NAMALWA (cell line): Measurements from ENCODE around the gene CPVL.
A peak's percentile ranks its signal among the peaks of the same experiment; 100 is the strongest.
"Not testable (repeated sequence)": the region's sequence is repeated elsewhere in the genome, so short reads cannot be mapped to it uniquely, and the experiment has no call there.

Source experiments
- DNase-seq: peaks from one replicate; pipeline ENCODE4 v3.0.0-alpha.2; 2015; ENCODE audit warnings: low spot score

CPVL gene

GRCh38 chr7:29119538-29119937 is 26.8 kb downstream of the CPVL start:
- no peak for DNase-seq

DNA sequence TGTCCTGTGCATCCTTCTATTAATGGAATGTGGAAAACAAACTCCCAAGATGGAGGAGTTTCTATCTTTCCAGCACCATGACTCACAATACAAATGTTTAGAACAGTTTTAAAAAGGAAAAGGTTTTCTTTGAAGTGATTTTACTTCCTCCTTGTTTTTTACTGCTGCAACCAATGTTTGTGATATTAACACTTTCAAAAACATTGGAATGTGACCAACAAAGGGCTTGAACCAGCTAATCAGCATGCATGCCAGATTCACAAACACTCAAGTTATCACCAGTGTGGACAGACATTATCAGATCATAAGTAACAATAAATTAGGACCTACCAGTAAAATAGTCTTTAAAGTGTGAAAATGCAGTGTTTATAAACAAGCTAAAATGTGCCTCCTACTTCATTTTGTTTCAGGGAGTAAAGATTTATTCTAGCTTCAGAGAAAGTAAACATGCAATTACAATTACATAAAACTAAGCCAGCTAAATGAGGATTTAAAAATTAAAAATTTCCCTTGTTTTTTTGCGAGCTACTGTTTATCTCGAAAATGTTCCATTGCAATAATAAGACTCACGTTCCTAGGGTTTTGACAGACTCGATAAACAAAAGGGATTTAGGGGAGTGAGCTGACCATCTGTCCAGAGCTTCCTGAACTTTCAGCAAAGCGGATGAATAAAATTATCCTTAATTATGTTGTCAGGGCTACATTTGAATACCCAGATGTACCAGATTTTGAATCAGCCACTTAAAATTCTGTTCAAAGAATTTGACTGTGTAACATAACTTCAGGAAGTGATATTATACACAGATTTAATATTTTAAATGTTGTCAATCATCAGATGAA is 29.8 kb downstream of the CPVL start:
- DNase-seq: no peak

GRCh38 chr7:29115753-29116152 is 30.6 kb downstream of the CPVL start:
- no peak for DNase-seq

GRCh38 chr7:29115130-29115687 is 31.1 kb downstream of the CPVL start:
- DNase-seq: no peak

DNA sequence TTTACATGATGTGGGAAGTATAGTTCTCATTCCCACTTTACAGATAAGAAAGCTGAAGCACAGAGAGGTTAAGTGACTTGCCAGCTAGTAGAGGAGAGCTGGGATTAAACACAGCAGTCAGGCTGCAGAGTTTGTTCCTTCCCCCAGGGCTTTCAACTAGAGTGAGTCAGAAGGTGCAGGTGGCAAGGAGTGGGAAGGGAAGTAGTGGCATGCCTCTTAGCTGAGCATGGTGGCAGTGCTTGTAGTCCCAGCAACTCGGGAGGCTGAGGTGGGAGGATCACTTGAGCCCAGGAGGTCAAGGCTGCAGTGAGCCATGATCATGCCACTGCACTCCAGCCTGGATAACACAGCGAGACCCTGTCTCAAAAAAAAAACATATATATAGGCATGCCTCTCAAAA is 32.1 kb downstream of the CPVL start:
- DNase-seq: not testable (repeated sequence)

DNA sequence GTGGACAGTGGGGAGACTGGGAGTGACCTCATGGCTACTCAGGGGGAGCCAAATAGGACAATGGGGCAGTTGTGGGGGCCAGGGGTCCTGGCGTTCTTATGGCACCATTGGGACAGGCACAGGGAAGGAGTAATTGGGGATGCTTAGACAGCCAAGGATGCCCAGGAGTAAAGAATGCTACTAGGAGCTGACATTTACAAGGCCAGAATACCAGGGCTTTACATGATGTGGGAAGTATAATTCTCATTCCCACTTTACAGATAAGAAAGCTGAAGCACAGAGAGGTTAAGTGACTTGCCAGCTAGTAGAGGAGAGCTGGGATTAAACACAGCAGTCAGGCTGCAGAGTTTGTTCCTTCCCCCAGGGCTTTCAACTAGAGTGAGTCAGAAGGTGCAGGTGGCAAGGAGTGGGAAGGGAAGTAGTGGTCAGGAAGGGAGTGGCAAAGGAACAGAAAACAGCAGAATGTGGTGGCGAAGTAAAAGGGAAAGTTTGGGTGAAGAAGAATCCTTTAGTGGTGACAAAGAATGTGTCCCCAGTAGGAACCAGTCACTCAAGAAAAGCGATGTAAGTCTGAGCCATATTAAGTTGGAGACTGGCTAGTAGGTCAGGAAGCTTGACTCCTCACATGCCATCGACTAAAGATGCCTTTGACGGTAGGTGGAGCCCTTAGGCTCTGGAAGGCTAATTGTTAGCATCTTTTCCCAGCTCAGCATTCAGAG is 32.8 kb downstream of the CPVL start:
- DNase-seq: peak; percentile 44

- no peak for DNase-seq
Observed at GRCh38 chr7:29112721-29113120, 33.6 kb downstream of the CPVL start.

DNA sequence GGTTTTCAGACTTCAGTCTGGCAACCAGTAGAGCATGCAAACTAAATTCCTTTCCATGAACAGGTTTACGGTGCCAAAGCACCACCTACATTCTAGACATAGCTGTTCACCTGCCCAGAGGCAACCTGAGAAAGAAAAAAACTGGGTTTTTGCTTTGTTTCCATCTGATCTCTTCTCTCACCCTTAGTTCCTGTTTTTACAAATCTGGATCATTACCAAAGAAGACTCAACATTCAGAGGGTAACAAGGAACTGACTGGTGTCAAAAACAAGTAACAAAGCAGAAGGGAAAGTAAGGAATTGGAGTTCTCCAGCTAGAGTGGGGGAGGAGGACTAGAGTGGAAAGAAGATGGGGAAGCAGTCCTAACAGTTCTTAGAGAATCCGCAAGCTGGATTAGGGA is 36.4 kb downstream of the CPVL start:
- no peak for DNase-seq

- no peak for DNase-seq
Observed at GRCh38 chr7:29109358-29109757, 37.0 kb downstream of the CPVL start.

DNA sequence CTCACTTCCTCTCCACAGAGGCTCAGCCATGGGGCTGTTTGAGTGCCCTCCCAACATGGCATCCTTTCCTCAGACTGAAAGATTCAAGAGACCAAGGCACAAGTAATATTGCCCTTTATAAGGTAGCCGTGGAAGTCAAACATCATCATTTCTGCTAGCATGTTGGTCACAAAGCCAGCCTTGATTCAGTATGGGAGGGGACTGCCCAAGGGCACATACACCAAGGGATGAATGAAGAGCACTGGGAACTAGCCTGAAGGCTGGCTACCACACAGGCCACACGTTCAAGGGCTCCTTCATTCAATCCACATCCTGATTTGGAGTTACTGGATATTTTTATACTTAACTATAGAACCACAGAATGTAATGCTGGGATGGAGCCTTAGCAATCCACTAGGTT is 39.3 kb downstream of the CPVL start:
- DNase-seq: no peak

GRCh38 chr7:29106669-29106988 is 39.7 kb downstream of the CPVL start:
- no peak for DNase-seq

DNA sequence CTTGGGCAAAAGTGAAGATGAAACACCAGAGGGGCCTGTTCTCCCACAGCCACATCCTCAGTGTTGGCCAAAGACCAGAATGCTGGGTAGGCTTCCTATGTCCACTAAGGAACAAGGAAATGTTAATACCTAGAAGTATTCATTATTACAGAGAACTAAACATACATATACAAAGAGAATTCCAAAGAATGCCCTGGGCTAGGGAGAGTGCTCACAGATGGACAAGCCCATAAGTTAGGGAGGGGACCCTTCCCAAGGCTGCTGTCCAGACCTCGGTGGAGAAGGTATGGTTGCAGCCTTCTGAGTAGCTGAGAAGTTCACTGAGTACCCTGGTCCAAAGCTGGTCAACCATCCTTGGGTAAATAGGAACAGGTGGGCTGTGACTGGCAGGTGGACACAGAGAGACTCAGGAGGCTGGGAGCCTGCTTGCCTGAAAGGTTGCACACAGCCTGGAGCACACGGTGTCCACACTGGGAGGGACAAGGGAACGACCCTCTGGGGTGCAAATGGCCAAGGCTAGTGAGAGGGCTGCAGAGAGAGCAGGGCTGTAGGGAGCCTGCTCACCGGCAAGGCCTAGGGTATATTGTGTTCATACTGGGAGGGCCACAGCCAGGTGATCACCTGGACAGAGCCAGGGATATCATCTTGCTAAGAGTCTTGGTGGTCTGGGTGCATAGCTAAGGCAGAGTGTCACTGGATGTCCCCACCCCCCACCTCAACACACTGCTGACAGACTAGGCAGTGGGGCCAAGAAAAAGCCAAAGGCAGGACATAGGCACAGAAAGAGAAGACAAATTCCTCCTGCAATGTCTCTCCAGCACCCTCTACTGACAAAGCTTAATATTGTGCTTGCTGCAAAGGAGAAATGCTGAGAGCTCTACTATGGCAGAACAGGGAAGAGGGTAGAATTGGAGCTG is 40.3 kb downstream of the CPVL start:
- peak; percentile 86 for DNase-seq

GRCh38 chr7:29105191-29105590 is 41.1 kb downstream of the CPVL start:
- no peak for DNase-seq

GRCh38 chr7:29102558-29103151 is 43.7 kb downstream of the CPVL start:
- peak; percentile 83 for DNase-seq

DNA sequence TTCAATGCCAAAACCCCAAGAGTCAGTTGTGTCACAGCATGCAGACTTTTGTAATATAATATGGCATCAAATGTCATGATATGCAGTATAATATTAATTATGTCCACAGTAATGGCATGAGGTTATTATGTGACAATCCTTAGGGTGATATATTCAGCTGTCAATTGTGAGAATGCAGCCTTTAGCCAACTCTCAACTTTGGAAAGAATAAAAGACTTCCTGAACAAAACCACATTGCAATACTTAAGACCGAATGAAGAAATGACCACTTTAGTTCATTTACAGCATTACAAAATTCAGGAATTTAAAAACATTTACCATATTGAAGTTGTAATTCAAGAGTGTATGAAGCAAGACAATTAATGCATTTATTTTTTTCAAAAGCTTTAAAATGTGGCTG is 45.4 kb downstream of the CPVL start:
- no peak for DNase-seq

DNA sequence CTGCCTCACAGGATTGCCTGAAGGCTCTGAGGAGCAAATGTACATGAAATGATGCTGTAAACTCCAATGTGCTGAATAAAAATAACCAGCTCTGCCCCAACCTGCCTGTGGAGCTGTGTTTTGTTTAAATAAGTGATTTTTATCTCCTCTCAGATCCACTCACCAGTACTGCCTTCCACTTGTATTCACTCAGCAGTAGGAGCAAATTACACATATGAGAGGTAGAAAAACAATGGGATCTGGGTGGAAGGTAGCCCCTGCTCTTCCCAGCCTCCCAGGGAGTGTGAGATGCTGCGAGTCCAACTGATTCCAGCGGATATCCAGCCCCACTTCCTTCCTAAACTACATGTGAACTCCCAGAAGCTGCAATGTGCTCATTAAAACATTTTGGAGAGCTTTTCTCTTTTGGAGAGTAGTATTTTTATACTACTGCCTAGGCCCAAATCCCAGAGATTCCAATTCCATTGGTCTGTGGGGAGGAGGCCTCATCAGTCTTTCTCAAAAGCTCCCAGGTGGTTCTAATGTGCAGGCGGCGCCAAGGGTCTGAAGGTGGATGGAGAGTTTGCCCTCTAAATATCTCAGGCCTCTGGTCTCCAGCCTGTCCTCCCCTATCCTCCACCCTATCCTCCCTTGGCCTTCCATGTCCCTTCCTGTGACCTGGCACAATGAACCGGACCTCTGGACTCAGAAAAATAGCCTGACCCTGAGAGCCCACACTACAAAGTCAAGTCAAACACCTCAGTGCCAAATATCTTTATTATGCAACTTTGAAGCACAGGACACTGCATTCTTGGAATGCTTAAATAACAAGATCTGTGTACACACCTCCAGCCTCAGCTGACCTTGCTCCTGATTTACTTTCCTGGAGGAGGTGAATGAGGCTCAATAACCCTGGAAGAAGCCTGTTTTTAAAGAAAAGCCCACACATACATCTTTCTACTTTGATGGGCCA is 46.2 kb downstream of the CPVL start:
- DNase-seq: no peak

DNA sequence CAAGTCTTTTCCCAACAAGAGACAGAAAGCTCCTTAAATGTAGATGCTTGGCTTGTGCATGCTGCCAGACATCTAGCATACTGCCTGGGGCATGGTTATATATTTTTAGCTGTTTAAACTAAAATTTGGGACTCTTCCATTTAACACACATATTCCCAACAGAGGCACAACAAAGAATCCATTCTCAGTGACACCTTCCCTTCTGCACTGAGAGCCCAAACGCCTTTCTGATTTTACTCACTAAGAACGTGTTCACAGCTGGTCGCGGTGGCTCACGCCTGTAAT is 49.9 kb downstream of the CPVL start:
- DNase-seq: no peak

DNA sequence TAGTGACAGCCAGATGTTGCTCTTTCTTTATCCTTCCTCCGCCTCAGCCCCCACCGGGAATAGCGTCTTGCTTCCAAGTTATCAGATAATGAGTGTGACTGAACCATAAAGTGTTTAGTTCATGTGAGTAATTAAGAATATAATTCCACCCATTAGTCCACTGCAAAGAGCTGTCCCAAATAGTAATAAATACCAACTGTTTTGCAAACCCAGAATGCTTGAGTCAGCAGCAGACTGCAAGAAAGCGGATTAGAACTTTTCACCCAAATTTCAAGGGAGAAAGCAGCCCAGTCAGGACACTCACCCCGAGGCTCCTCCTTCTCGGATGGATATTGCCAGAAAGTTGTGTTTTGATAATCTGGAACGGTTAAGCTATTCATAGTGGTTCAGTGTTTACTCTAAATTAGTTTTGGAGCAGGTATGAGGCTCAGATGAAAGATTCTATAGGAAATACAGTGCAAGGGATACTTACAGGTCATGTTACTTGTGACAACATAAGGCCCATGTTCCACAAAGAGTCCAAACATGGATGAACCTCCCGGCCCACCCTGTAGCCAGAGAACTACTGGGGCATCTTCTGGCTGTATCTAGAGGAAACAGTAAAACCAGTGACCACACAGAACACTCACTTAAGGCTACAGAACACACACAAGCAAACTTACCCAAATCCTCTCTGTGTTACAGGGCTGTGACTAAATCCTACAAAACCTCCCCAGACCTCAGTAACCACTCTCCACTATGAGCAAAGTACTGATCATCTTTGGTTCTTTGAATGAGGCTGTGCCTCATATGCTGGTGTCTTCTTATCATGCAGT is 50.5 kb downstream of the CPVL start:
- no peak for DNase-seq

GRCh38 chr7:29093091-29093490 is 53.2 kb downstream of the CPVL start:
- not testable (repeated sequence) for DNase-seq

DNA sequence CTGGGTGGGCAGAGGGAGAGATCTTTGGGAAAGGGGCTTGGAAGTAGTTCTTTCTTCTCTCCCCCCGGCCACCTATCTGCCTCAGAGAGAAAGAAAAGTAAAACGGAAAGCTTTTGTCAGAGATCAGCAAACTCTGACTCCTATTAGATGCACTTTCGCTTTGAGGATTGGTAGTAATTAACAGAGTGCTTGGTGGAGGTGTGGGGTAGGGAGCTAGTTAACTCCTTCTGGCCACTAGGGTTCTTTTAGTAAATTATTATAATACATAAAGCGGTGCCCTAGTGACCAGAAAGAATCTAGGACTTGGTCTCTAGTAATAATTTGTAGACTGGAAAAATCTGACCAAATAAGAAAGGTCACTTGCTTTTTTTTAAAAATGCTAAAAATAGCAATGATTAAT is 54.6 kb downstream of the CPVL start:
- peak; percentile 59 for DNase-seq
